ENCODE data around the gene FAM111B. TPM values are rescaled to one million over a fixed set of nuclear protein-coding genes. Genes with fewer than 3 reads are reported as not detected.
A peak's percentile ranks its signal among the peaks of the same experiment; 100 is the strongest.
"Not testable (repeated sequence)": the region's sequence is repeated elsewhere in the genome, so short reads cannot be mapped to it uniquely, and the experiment has no call there.

The FAM111B gene
- total and polyA plus RNA-seq, 8 donors: 0.29 to 37.9 (median 2.5) TPM

DNA sequence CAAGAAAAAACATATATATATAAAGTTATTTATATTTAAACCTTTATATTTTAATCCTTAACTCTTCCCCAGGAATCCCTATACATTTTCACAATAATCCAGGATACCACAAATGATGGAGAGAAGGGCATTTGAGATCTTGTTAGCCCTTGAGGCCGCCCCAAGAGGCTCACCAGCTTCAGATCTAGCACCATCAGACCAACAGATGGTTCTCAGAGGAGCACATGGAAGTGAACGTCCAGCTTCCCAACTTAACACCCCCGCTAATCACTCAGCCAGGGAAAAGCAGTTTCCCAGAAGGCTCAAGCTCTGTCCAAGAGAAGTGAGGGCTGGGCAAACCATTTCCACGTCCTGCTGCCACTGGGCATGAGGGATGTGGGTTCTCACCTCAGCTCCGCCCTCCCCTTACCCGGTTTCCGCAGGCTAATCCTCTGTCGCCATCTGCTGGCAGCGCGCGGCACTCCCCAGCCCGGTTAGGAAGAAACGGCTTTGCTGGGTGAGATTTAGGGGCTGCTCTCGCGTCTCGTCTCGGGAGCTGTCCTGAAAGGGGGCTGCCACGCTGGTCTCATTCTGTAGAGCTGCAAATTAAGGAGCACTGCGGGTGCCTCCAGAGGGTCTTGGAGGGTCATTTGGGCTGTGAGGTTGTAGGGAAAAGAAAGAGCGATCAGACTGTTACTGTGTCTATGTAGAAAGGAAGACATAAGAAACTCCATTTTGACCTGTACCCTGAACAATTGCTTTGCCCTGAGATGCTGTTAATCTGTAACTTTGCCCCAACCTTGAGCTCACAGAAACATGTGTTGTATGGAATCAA, 28.8 kb downstream of the FAM111B start:
- H3K27me3 ChIP-seq: no peaks in the 10 kb centered on the region
- peak; percentile 86 to 94 for DNase-seq
- peaks cover 0 to 65% (median 54%) of the 10 kb centered on the region in 4 donors for H3K36me3 ChIP-seq
- TF ChIP-seq POLR2AphosphoS5 (IDR thresholded peaks at IDR 0.05): no peak
- TF ChIP-seq, protein P1, sequence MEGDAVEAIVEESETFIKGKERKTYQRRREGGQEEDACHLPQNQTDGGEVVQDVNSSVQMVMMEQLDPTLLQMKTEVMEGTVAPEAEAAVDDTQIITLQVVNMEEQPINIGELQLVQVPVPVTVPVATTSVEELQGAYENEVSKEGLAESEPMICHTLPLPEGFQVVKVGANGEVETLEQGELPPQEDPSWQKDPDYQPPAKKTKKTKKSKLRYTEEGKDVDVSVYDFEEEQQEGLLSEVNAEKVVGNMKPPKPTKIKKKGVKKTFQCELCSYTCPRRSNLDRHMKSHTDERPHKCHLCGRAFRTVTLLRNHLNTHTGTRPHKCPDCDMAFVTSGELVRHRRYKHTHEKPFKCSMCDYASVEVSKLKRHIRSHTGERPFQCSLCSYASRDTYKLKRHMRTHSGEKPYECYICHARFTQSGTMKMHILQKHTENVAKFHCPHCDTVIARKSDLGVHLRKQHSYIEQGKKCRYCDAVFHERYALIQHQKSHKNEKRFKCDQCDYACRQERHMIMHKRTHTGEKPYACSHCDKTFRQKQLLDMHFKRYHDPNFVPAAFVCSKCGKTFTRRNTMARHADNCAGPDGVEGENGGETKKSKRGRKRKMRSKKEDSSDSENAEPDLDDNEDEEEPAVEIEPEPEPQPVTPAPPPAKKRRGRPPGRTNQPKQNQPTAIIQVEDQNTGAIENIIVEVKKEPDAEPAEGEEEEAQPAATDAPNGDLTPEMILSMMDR (IDR thresholded peaks at IDR 0.05): peak in 5 of 7 experiments; percentile 92 to 97 (median 93)
- 12 to 17% (median 16%) methylated on average over 14 to 20 of the region's 20 CpGs for WGBS, 5 donors
- H3K4me1 ChIP-seq: peaks cover 0 to 10% (median 8%) of the 10 kb centered on the region in 4 donors
- H3K27ac ChIP-seq: no peak overlapping the region
- peaks cover 3 to 12% (median 8%) of the 10 kb centered on the region in 4 donors for H3K9me3 ChIP-seq
- no peak overlapping the region for H3K4me3 ChIP-seq
- intact Hi-C loops (cut with DNase I; ENCODE audit: low total_unique reads): no loop called here

DNA sequence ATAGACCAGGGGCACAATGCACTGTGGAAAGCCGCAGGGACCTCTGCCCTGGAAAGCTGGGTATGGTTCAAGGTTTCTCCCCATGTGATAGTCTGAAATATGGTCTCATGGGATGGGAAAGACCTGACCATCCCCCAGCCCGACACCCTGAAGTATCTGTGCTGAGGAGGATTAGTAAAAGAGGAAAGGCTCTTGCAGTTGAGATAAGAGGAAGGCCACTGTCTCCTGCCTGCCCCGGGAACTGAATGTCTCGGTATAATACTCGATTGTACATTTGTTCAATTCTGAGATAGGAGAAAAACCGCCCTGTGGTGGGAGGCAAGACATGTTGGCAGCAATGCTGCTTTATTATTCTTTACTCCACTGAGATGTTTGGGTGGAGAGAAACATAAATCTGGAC, 29.5 kb downstream of the FAM111B start:
- H3K27ac ChIP-seq; H3K9me3 ChIP-seq; DNase-seq; H3K4me3 ChIP-seq; H3K27me3 ChIP-seq; intact Hi-C loops (cut with DNase I; ENCODE audit: low total_unique reads): not testable (repeated sequence)
- H3K4me1 ChIP-seq: peaks cover 0 to 14% (median 12%) of the 10 kb centered on the region in 4 donors
- peaks cover 0 to 58% (median 47%) of the 10 kb centered on the region in 4 donors for H3K36me3 ChIP-seq
- WGBS, 5 donors: 73 to 85% (median 77%) methylated on average over 6 of the region's 6 CpGs

DNA sequence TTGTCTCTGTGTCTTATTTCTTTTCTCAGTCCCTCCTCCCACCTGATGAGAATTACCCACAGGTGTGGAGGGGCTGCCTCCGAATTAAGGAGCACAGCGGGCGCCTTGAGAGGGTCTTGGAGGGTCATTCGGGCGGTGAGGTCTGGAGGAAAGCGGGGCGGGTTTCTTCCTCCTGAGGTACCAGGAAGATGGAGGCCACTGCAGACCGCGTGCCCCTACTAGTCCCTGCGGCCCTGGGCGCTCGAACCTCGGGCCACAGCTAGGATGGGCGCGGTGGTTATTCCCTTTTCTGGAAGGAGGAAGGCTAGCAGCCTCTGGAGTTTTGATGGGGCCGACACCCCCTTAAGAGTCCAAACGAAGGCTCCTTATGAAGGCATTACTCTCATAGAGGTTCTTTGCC, 30.2 kb downstream of the FAM111B start:
- H3K36me3 ChIP-seq: peaks cover 0 to 52% (median 41%) of the 10 kb centered on the region in 4 donors
- no peak overlapping the region for H3K27ac ChIP-seq
- H3K4me3 ChIP-seq: no peak overlapping the region
- H3K27me3 ChIP-seq: no peaks in the 10 kb centered on the region
- H3K4me1 ChIP-seq: peaks cover 0 to 20% (median 15%) of the 10 kb centered on the region in 4 donors
- TF ChIP-seq POLR2A (IDR thresholded peaks at IDR 0.05) (no peak), POLR2AphosphoS5 (IDR thresholded peaks at IDR 0.05) (no peak), EP300 (IDR thresholded peaks at IDR 0.05) (no peak)
- TF ChIP-seq, protein P1 (IDR thresholded peaks at IDR 0.05): no peak
- no peak for DNase-seq
- intact Hi-C loops (cut with DNase I; ENCODE audit: low total_unique reads): no loop called here
- 92 to 96% (median 94%) methylated on average over 17 of the region's 17 CpGs for WGBS, 5 donors
- H3K9me3 ChIP-seq: peaks cover 0 to 1% (median under 1%) of the 10 kb centered on the region in 4 donors

DNA sequence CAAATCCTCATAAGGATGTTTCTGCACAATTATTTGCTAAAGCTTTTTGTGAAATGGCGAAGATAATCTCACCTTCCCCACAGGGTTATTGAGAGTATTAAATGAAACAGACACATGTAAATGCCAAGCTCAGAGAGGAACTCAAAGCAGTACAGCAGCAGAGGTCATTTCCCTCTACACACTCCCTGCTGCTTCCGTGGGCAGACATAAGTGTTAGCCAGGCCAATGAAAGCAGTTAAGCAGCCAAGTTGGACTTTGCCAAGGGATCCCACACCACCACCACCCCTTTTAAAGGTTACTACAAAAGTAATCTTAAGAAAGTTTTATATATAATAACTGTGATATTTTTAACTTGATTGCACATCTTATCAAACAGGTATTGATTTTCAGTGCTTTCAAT, 31.6 kb downstream of the FAM111B start:
- H3K4me3 ChIP-seq: no peak overlapping the region
- intact Hi-C loops (cut with DNase I; ENCODE audit: low total_unique reads): no loop called here
- H3K36me3 ChIP-seq: peaks cover 0 to 37% (median 26%) of the 10 kb centered on the region in 4 donors
- H3K27ac ChIP-seq: no peak overlapping the region
- peaks cover 2 to 25% (median 21%) of the 10 kb centered on the region in 4 donors for H3K4me1 ChIP-seq
- no peaks in the 10 kb centered on the region for H3K27me3 ChIP-seq
- WGBS, 5 donors: 64 to 80% (median 72%) methylated on average over 2 of the region's 2 CpGs
- H3K9me3 ChIP-seq: no peaks in the 10 kb centered on the region
- DNase-seq: no peak
- TF ChIP-seq POLR2AphosphoS5 (IDR thresholded peaks at IDR 0.05) (no peak), POLR2A (IDR thresholded peaks at IDR 0.05) (no peak), EP300 (IDR thresholded peaks at IDR 0.05) (no peak)
- TF ChIP-seq, protein P1 (IDR thresholded peaks at IDR 0.05): no peak

DNA sequence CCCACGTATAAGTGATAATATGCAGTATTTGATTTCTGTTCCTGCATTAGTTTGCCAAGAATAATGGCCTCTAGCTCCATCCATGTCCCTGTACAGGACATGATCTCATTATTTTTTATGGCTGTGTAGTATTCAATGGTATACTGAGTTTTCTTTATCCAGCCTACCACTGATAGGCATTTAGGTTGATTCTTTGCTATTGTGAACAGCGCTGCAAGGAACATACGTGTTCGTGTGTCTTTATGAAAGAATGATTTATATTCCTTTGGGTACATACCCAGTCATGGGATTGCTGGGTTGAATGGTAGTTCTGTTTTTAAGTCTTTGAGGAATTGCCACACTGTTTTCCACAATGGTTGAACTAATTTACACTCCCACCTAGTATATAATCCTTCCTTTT, 34.2 kb downstream of the FAM111B start:
- intact Hi-C loops (cut with DNase I; ENCODE audit: low total_unique reads): no loop called here
- Histone ChIP-seq H3K4me3 (no peak overlapping the region), H3K27ac (peak overlapping the region in 1 of 5 donors; percentile 99), H3K4me1 (peaks cover 16 to 41% (median 35%) of the 10 kb centered on the region in 4 donors), H3K27me3 (no peaks in the 10 kb centered on the region), H3K36me3 (peaks cover 0 to 25% (median 12%) of the 10 kb centered on the region in 4 donors), H3K9me3 (no peaks in the 10 kb centered on the region)
- no peak for DNase-seq
- WGBS, 5 donors: 77 to 95% (median 92%) methylated on average over 4 of the region's 4 CpGs
- TF ChIP-seq EP300 (IDR thresholded peaks at IDR 0.05) (no peak), POLR2A (IDR thresholded peaks at IDR 0.05) (no peak), POLR2AphosphoS5 (IDR thresholded peaks at IDR 0.05) (no peak)
- TF ChIP-seq, protein P1 (IDR thresholded peaks at IDR 0.05): no peak

Measured in stomach (tissue), 9 donors.